ENCODE results near the gene PCBP4. TPM values are rescaled to one million over a fixed set of nuclear protein-coding genes. Genes with fewer than 3 reads are reported as not detected.
A peak's percentile ranks its signal among the peaks of the same experiment; 100 is the strongest.

The PCBP4 gene
- total and polyA plus RNA-seq, 2 donors (not counting 1 experiment from before 2014, with no cell fraction given), result 15.3 to 25.6 TPM

GRCh38 chr3:51997935-51998596 lies 30.8 kb upstream of the PCBP4 start:
- ChIA-PET POLR2A (no interaction called here), CTCF (interaction anchor here (0.9 to 2.1 kb wide), 9 partner anchors 55 to 449 kb away, joined by 3 to 8 read pairs (median 4); partner anchors contain the start of gene DUSP7)
- TF ChIP-seq CTCF (IDR thresholded peaks at IDR 0.05) (no peak), EZH2 (IDR thresholded peaks at IDR 0.05; ENCODE audit: borderline replicate concordance, insufficient read depth, low read depth, low read length, poor library complexity, severe bottlenecking) (no peak)
- H3K36me3 ChIP-seq (replicated peaks in 1 of 2; ENCODE audit: control extremely low read depth in 1 of 2, control insufficient read depth in 1 of 2, extremely low read depth in 1 of 2, insufficient read depth in 2 of 2, low read length in 1 of 2), result peaks cover 0 to 11% of the 10 kb centered on the region in 2 experiments
- H4K20me1 ChIP-seq (ENCODE audit: control insufficient read depth, insufficient read depth, low read length, poor library complexity, severe bottlenecking), result peaks cover 22% of the 10 kb centered on the region
- H3K79me2 ChIP-seq (ENCODE audit: control insufficient read depth, insufficient read depth, low read length), result peaks cover 17% of the 10 kb centered on the region
- no peak overlapping the region for H3K4me2 ChIP-seq (replicated peaks; ENCODE audit: low read depth, low read length, poor library complexity, severe bottlenecking)
- no peak for DNase-seq
- no peak for ATAC-seq (ENCODE audit: low read depth)
- no peak overlapping the region for H3K4me3 Mint-ChIP-seq
- no peaks in the 10 kb centered on the region for H3K27me3 ChIP-seq (replicated peaks in 1 of 4; ENCODE audit: control extremely low read depth in 1 of 4, control insufficient read depth in 3 of 4, insufficient read depth in 4 of 4, low read length in 3 of 4)
- H3K27me3 Mint-ChIP-seq, result peaks cover 6% of the 10 kb centered on the region
- H3K9ac ChIP-seq (ENCODE audit: low read length), result no peak overlapping the region
- WGBS (ENCODE audit: insufficient coverage), result 85% methylated on average over 5 of the region's 7 CpGs
- H3K4me1 Mint-ChIP-seq, result peaks cover 28% of the 10 kb centered on the region
- intact Hi-C loops (cut with micrococcal nuclease), result loop anchor here (5.0 kb wide), 1 partner anchor 279 kb away; the partner anchor contains the start of gene WDR82
- no peak overlapping the region for H3K27ac Mint-ChIP-seq
- H3K27ac ChIP-seq (ENCODE audit: low read length in 2 of 2), result no peak overlapping the region
- no peaks in the 10 kb centered on the region for H3K9me3 ChIP-seq (ENCODE audit: control extremely low read depth in 1 of 3, control insufficient read depth in 2 of 3, insufficient read depth in 1 of 3, low read length in 2 of 3)
- H3K4me1 ChIP-seq (ENCODE audit: control insufficient read depth in 2 of 2, insufficient read depth in 2 of 2, low read length in 2 of 2), result peaks cover 19 to 27% of the 10 kb centered on the region in 2 donors
- no peak overlapping the region for H2AFZ ChIP-seq (ENCODE audit: insufficient read depth, low read depth, low read length, poor library complexity, severe bottlenecking)
- no peaks in the 10 kb centered on the region for H3K9me3 Mint-ChIP-seq (ENCODE audit: insufficient read depth)
- no peak overlapping the region for H3K4me3 ChIP-seq (ENCODE audit: control extremely low read depth in 1 of 5, extremely low read depth in 1 of 5, insufficient read depth in 1 of 5, low read depth in 2 of 5, low read length in 4 of 5)

GRCh38 chr3:51997172-51997571 lies 29.9 kb upstream of the PCBP4 start:
- DNase-seq (no peak), ATAC-seq (ENCODE audit: low read depth) (no peak)
- CTCF ChIA-PET, result interaction anchor here (1.0 to 2.1 kb wide), 5 partner anchors 56 to 224 kb away, joined by 3 to 8 read pairs (median 4); partner anchors contain the start of gene DUSP7
- Histone ChIP-seq H3K79me2 (ENCODE audit: control insufficient read depth, insufficient read depth, low read length) (peaks cover 17% of the 10 kb centered on the region), H3K9me3 (ENCODE audit: control extremely low read depth in 1 of 3, control insufficient read depth in 2 of 3, insufficient read depth in 1 of 3, low read length in 2 of 3) (no peaks in the 10 kb centered on the region), H3K4me1 (ENCODE audit: control insufficient read depth in 2 of 2, insufficient read depth in 2 of 2, low read length in 2 of 2) (peaks cover 19 to 27% of the 10 kb centered on the region in 2 donors), H3K9ac (ENCODE audit: low read length) (no peak overlapping the region), H3K4me3 (ENCODE audit: control extremely low read depth in 1 of 5, extremely low read depth in 1 of 5, insufficient read depth in 1 of 5, low read depth in 2 of 5, low read length in 4 of 5) (no peak overlapping the region), H4K20me1 (ENCODE audit: control insufficient read depth, insufficient read depth, low read length, poor library complexity, severe bottlenecking) (peaks cover 29% of the 10 kb centered on the region), H3K27ac (ENCODE audit: low read length in 2 of 2) (no peak overlapping the region), H3K27me3 (replicated peaks in 1 of 4; ENCODE audit: control extremely low read depth in 1 of 4, control insufficient read depth in 3 of 4, insufficient read depth in 4 of 4, low read length in 3 of 4) (no peaks in the 10 kb centered on the region), H2AFZ (ENCODE audit: insufficient read depth, low read depth, low read length, poor library complexity, severe bottlenecking) (no peak overlapping the region), H3K36me3 (replicated peaks in 1 of 2; ENCODE audit: control extremely low read depth in 1 of 2, control insufficient read depth in 1 of 2, extremely low read depth in 1 of 2, insufficient read depth in 2 of 2, low read length in 1 of 2) (peaks cover 0 to 17% of the 10 kb centered on the region in 2 experiments), H3K4me2 (replicated peaks; ENCODE audit: low read depth, low read length, poor library complexity, severe bottlenecking) (no peak overlapping the region)
- 56% methylated on average over 2 of the region's 2 CpGs for WGBS (ENCODE audit: insufficient coverage)
- POLR2A ChIA-PET, result no interaction called here
- H3K4me3 Mint-ChIP-seq, result peak overlapping the region; percentile 54
- peaks cover 33% of the 10 kb centered on the region for H3K4me1 Mint-ChIP-seq
- H3K9me3 Mint-ChIP-seq (ENCODE audit: insufficient read depth), result no peaks in the 10 kb centered on the region
- peaks cover 6% of the 10 kb centered on the region for H3K27me3 Mint-ChIP-seq
- no peak overlapping the region for H3K27ac Mint-ChIP-seq
- intact Hi-C loops (cut with micrococcal nuclease), result loop anchor here (5.0 kb wide), 1 partner anchor 280 kb away; the partner anchor contains the start of gene WDR82
- TF ChIP-seq EZH2 (IDR thresholded peaks at IDR 0.05; ENCODE audit: borderline replicate concordance, insufficient read depth, low read depth, low read length, poor library complexity, severe bottlenecking), result no peak
- no peak for TF ChIP-seq CTCF (IDR thresholded peaks at IDR 0.05)

Measured in B cell (primary cell).